Measurements from ENCODE around the gene SLC37A4.
"Not testable (repeated sequence)": the region's sequence is repeated elsewhere in the genome, so short reads cannot be mapped to it uniquely, and the experiment has no call there.

SLC37A4 gene

GRCh38 chr11:118988280-118988679 is 42.4 kb downstream of the SLC37A4 start:
- H3K27me3 ChIP-seq: no peaks in the 10 kb centered on the region
- H3K27ac ChIP-seq: no peak overlapping the region
- peaks cover 0 to 4% of the 10 kb centered on the region in 2 experiments for H3K4me1 ChIP-seq (ENCODE audit: control insufficient read depth in 1 of 2, insufficient read depth in 1 of 2, low read depth in 1 of 2, low read length in 1 of 2)
- no peaks in the 10 kb centered on the region for H3K36me3 ChIP-seq
- no peak for TF ChIP-seq CTCF (IDR thresholded peaks at IDR 0.05)
- no peaks in the 10 kb centered on the region for H3K9me3 ChIP-seq
- H3K4me3 ChIP-seq (ENCODE audit: low read depth in 1 of 2, low read length in 1 of 2): no peak overlapping the region

GRCh38 chr11:118984825-118985224 is 45.9 kb downstream of the SLC37A4 start:
- H3K36me3 ChIP-seq: no peaks in the 10 kb centered on the region
- H3K4me1 ChIP-seq (ENCODE audit: control insufficient read depth in 1 of 2, insufficient read depth in 1 of 2, low read depth in 1 of 2, low read length in 1 of 2): peaks cover 6 to 8% of the 10 kb centered on the region in 2 experiments
- TF ChIP-seq CTCF (IDR thresholded peaks at IDR 0.05): no peak
- H3K4me3 ChIP-seq (ENCODE audit: low read depth in 1 of 2, low read length in 1 of 2): no peak overlapping the region
- no peak overlapping the region for H3K27ac ChIP-seq
- no peaks in the 10 kb centered on the region for H3K27me3 ChIP-seq
- no peaks in the 10 kb centered on the region for H3K9me3 ChIP-seq

GRCh38 chr11:118984337-118984736 is 46.3 kb downstream of the SLC37A4 start:
- not testable (repeated sequence) for H3K27me3 ChIP-seq; H3K4me3 ChIP-seq (ENCODE audit: low read depth in 1 of 2, low read length in 1 of 2); H3K27ac ChIP-seq

GRCh38 chr11:118980191-118980881 is 50.3 kb downstream of the SLC37A4 start:
- peaks cover 6 to 8% of the 10 kb centered on the region in 2 experiments for H3K4me1 ChIP-seq (ENCODE audit: control insufficient read depth in 1 of 2, insufficient read depth in 1 of 2, low read depth in 1 of 2, low read length in 1 of 2)
- H3K9me3 ChIP-seq: no peaks in the 10 kb centered on the region
- no peaks in the 10 kb centered on the region for H3K36me3 ChIP-seq
- TF ChIP-seq CTCF (IDR thresholded peaks at IDR 0.05): no peak
- no peaks in the 10 kb centered on the region for H3K27me3 ChIP-seq
- no peak overlapping the region for H3K27ac ChIP-seq
- H3K4me3 ChIP-seq (ENCODE audit: low read depth in 1 of 2, low read length in 1 of 2): no peak overlapping the region

More at GRCh38 chr11:118984337-118984736, 46.3 kb downstream of the SLC37A4 start:
- H3K4me1 ChIP-seq (ENCODE audit: control insufficient read depth in 1 of 2, insufficient read depth in 1 of 2, low read depth in 1 of 2, low read length in 1 of 2); H3K9me3 ChIP-seq; H3K36me3 ChIP-seq: not testable (repeated sequence)

GRCh38 chr11:118979434-118979833 is 51.2 kb downstream of the SLC37A4 start:
- Histone ChIP-seq H3K4me1 (ENCODE audit: control insufficient read depth in 1 of 2, insufficient read depth in 1 of 2, low read depth in 1 of 2, low read length in 1 of 2) (peaks cover 6 to 8% of the 10 kb centered on the region in 2 experiments), H3K4me3 (ENCODE audit: low read depth in 1 of 2, low read length in 1 of 2) (no peak overlapping the region), H3K9me3 (no peaks in the 10 kb centered on the region), H3K27ac (no peak overlapping the region), H3K27me3 (peaks cover 4% of the 10 kb centered on the region), H3K36me3 (no peaks in the 10 kb centered on the region)
- TF ChIP-seq CTCF (IDR thresholded peaks at IDR 0.05): no peak

- peaks cover 27% of the 10 kb centered on the region for H3K27me3 ChIP-seq
- H3K27ac ChIP-seq: no peak overlapping the region
- TF ChIP-seq CTCF (IDR thresholded peaks at IDR 0.05): no peak
- peaks cover 6 to 8% of the 10 kb centered on the region in 2 experiments for H3K4me1 ChIP-seq (ENCODE audit: control insufficient read depth in 1 of 2, insufficient read depth in 1 of 2, low read depth in 1 of 2, low read length in 1 of 2)
- no peaks in the 10 kb centered on the region for H3K9me3 ChIP-seq
- H3K36me3 ChIP-seq: no peaks in the 10 kb centered on the region
- no peak overlapping the region for H3K4me3 ChIP-seq (ENCODE audit: low read depth in 1 of 2, low read length in 1 of 2)
Observed at GRCh38 chr11:118975771-118976709, 54.6 kb downstream of the SLC37A4 start.

Data from neutrophil (primary cell).